ENCODE results near the gene ALDH4A1.
"Not testable (repeated sequence)": the region's sequence is repeated elsewhere in the genome, so short reads cannot be mapped to it uniquely, and the experiment has no call there.

The ALDH4A1 gene

GRCh38 chr1:18871401-18872070 lies 30.8 kb downstream of the ALDH4A1 start:
- TF ChIP-seq CTCF (IDR thresholded peaks at IDR 0.05; ENCODE audit: low read depth, low read length, missing control alignments), result no peak
- no peak for DNase-seq (ENCODE audit: low read depth)
- H3K4me3 ChIP-seq (ENCODE audit: low read depth, low read length), result no peak overlapping the region

- no peak for TF ChIP-seq CTCF (IDR thresholded peaks at IDR 0.05; ENCODE audit: low read depth, low read length, missing control alignments)
- no peak overlapping the region for H3K4me3 ChIP-seq (ENCODE audit: low read depth, low read length)
- no peak for DNase-seq (ENCODE audit: low read depth)
Observed at GRCh38 chr1:18870957-18871356, 31.4 kb downstream of the ALDH4A1 start.

- not testable (repeated sequence) for DNase-seq (ENCODE audit: low read depth); H3K4me3 ChIP-seq (ENCODE audit: low read depth, low read length)
Observed at GRCh38 chr1:18870595-18870865, 31.8 kb downstream of the ALDH4A1 start.

GRCh38 chr1:18869847-18870594 lies 32.3 kb downstream of the ALDH4A1 start:
- DNase-seq (ENCODE audit: low read depth), result no peak

GRCh38 chr1:18868801-18869424 lies 33.4 kb downstream of the ALDH4A1 start:
- no peak overlapping the region for H3K4me3 ChIP-seq (ENCODE audit: low read depth, low read length)
- TF ChIP-seq CTCF (IDR thresholded peaks at IDR 0.05; ENCODE audit: low read depth, low read length, missing control alignments), result no peak
- no peak for DNase-seq (ENCODE audit: low read depth)

More at GRCh38 chr1:18869847-18870594, 32.3 kb downstream of the ALDH4A1 start:
- TF ChIP-seq CTCF (IDR thresholded peaks at IDR 0.05; ENCODE audit: low read depth, low read length, missing control alignments), result no peak
- no peak overlapping the region for H3K4me3 ChIP-seq (ENCODE audit: low read depth, low read length)

- no peak for TF ChIP-seq CTCF (IDR thresholded peaks at IDR 0.05; ENCODE audit: low read depth, low read length, missing control alignments)
- no peak for DNase-seq (ENCODE audit: low read depth)
- no peak overlapping the region for H3K4me3 ChIP-seq (ENCODE audit: low read depth, low read length)
Observed at GRCh38 chr1:18868354-18868753, 34.0 kb downstream of the ALDH4A1 start.

- no peak overlapping the region for H3K4me3 ChIP-seq (ENCODE audit: low read depth, low read length)
- no peak for DNase-seq (ENCODE audit: low read depth)
- TF ChIP-seq CTCF (IDR thresholded peaks at IDR 0.05; ENCODE audit: low read depth, low read length, missing control alignments), result no peak
Observed at GRCh38 chr1:18866846-18867245, 35.5 kb downstream of the ALDH4A1 start.

Measured in GM12864 (cell line).